Measurements from ENCODE around the gene SELENOP.

- no peak for TF ChIP-seq CTCF (IDR thresholded peaks at IDR 0.05)
- no peak for TF ChIP-seq POLR2AphosphoS5 (IDR thresholded peaks at IDR 0.05)
These were observed 27.6 kb downstream of the SELENOP start for GRCh38 chr5:42784132-42784531.

Data from suprapubic skin (tissue), 3 donors.